HepG2 (cell line): ENCODE measurements around the gene RAMP1. TPM values are rescaled to one million over a fixed set of nuclear protein-coding genes. Genes with fewer than 3 reads are reported as not detected.

ENCODE experiments used
- ATAC-seq: fragments of 200-7000 bp; cut with Tn5 transposase; 3 replicates; pipeline ENCODE4 v1.9.1; 2020; ENCODE audit warnings: mild to moderate bottlenecking, moderate library complexity
- BruUV-seq: library from RNA; stranded (reverse); fragments of 400-500 nt; replicated peaks from 2 replicates; lab custom pipeline; 2021; lab: Mats Ljungman, UMichigan
- CTCF ChIA-PET: fragments of 300-600 bp; formaldehyde crosslinking; extraction: SDS; loops from one replicate; lab custom pipeline; 2021; ENCODE audit warnings: low total read pairs, inconsistent platforms, low intra/inter-chr PET ratio; lab: Yijun Ruan, JAX
- POLR2A ChIA-PET: fragments of 350-600 bp; sonication (Branson Sonifier 250); formaldehyde crosslinking; loops from one replicate; lab custom pipeline; 2020; ENCODE audit warnings: antibody characterized with exemption, inconsistent platforms; lab: Yijun Ruan, JAX
- DNase-seq: peaks from one replicate; pipeline ENCODE4 v3.0.0-alpha.2; 2015; ENCODE audit warnings: low spot score
- FAIRE-seq: peaks from 3 replicates; lab custom pipeline; 2011; peaks lifted over from hg19 to GRCh38; lab: Jason Lieb, UNC
- H2AFZ ChIP-seq: one replicate; pipeline ENCODE4 v1.6.1; 2011; ENCODE audit warnings: low read length, inconsistent platforms
- H3K27ac ChIP-seq: fragments of 300-600 bp; 3 replicates; pipeline ENCODE4 v1.8.0; 2011; ENCODE audit warnings: mixed run types, mild to moderate bottlenecking, mixed read lengths, low read length, inconsistent platforms; ENCODE audit not compliant: insufficient read depth; ENCODE audit errors: extremely low read length
- H3K27me3 ChIP-seq, 2 experiments: fragments of 200-600 bp in 1 of 2; 2 replicates in 1 of 2; 3 replicates in 1 of 2; pipeline versions ENCODE4 v1.6.0 to v1.8.0; 2011; ENCODE audit warnings: low read length in 2 of 2, mild to moderate bottlenecking in 2 of 2, moderate library complexity in 2 of 2, inconsistent platforms in 1 of 2; ENCODE audit not compliant: insufficient read depth in 2 of 2, control insufficient read depth in 1 of 2
- H3K36me3 ChIP-seq, 2 experiments: fragments of 200-600 bp in 1 of 2; replicated peaks in 1 of 2; 2 replicates in 1 of 2; 3 replicates in 1 of 2; pipeline versions ENCODE4 v1.5.1 to v1.8.0; 2011; ENCODE audit warnings: low read length in 2 of 2, inconsistent platforms in 1 of 2; ENCODE audit not compliant: insufficient read depth in 2 of 2, control insufficient read depth in 1 of 2
- H3K4me1 ChIP-seq: 2 replicates; pipeline ENCODE4 v1.5.1; 2012; ENCODE audit warnings: low read length, inconsistent platforms; ENCODE audit not compliant: insufficient read depth
- H3K4me2 ChIP-seq: 2 replicates; pipeline ENCODE4 v1.6.0; 2011; ENCODE audit warnings: low read depth, low read length, inconsistent platforms
- H3K4me3 ChIP-seq, 3 experiments: fragments of 200-600 bp in 1 of 3; sonication (generic), shearing (Covaris generic) in 1 of 3; replicated peaks in 1 of 3; 2 replicates each; pipeline ENCODE4 v1.5.1; 2011 to 2016; ENCODE audit warnings: low read length in 3 of 3, inconsistent platforms in 2 of 3, low read depth in 2 of 3, mild to moderate bottlenecking in 2 of 3, control low read depth in 1 of 3, mixed read lengths in 1 of 3; ENCODE audit not compliant: insufficient read depth in 1 of 3
- H3K79me2 ChIP-seq: one replicate; pipeline ENCODE4 v1.6.1; 2011; ENCODE audit warnings: low read length, inconsistent platforms; ENCODE audit not compliant: insufficient read depth
- H3K9ac ChIP-seq: 2 replicates; pipeline ENCODE4 v1.6.0; 2011; ENCODE audit warnings: mild to moderate bottlenecking, low read depth, low read length, inconsistent platforms; ENCODE audit not compliant: insufficient read depth
- H3K9me3 ChIP-seq: 2 replicates; pipeline ENCODE4 v1.5.1; 2012; ENCODE audit warnings: mild to moderate bottlenecking, low read length
- H4K20me1 ChIP-seq: 2 replicates; pipeline ENCODE4 v1.6.0; 2011; ENCODE audit warnings: inconsistent platforms, mild to moderate bottlenecking, low read length, moderate library complexity; ENCODE audit not compliant: insufficient read depth
- KDM1A ChIP-seq: IDR thresholded peaks from 2 replicates; pipeline ENCODE4 v1.6.1; 2016; ENCODE audit warnings: missing compliant biosample characterization
- NR2F1 ChIP-seq, 2 experiments: fragments of 450-650 bp in 1 of 2; formaldehyde crosslinking in 1 of 2; IDR thresholded peaks; 2 replicates each; pipeline versions ENCODE4 v1.5.0 to v1.6.1; 2016 to 2020; ENCODE audit warnings: mild to moderate bottlenecking in 1 of 2, missing compliant biosample characterization in 1 of 2, missing genetic modification reagents in 1 of 2, moderate library complexity in 1 of 2
- PPARG ChIP-seq: conservative IDR thresholded peaks from 2 replicates; pipeline ENCODE4 v1.6.1; 2016; ENCODE audit warnings: missing biosample characterization, missing genetic modification reagents
- TAF15 ChIP-seq: fragments of 200-400 bp; formaldehyde crosslinking; IDR thresholded peaks from one replicate; pipeline ENCODE4 v1.6.1; 2018; ENCODE audit warnings: mild to moderate bottlenecking, low read depth, low read length; ENCODE audit not compliant: poor library complexity, severe bottlenecking
- U2AF2 ChIP-seq: fragments of 200-400 bp; formaldehyde crosslinking; IDR thresholded peaks from 2 replicates; pipeline ENCODE4 v1.6.1; 2017; ENCODE audit warnings: low read depth, mild to moderate bottlenecking, low read length
- ZNF549 ChIP-seq: sonication (generic); formaldehyde crosslinking; IDR thresholded peaks from 2 replicates; pipeline ENCODE4 v1.5.0; 2020; ENCODE audit warnings: missing genetic modification reagents
- ZNF644 ChIP-seq: IDR thresholded peaks from 2 replicates; pipeline ENCODE4 v1.6.1; 2016; ENCODE audit warnings: low read depth
- ZNF740 ChIP-seq: sonication (generic); formaldehyde crosslinking; IDR thresholded peaks from 2 replicates; pipeline ENCODE4 v1.4.0; 2020; ENCODE audit warnings: missing genetic modification reagents
- ZNF776 ChIP-seq: sonication (generic); formaldehyde crosslinking; IDR thresholded peaks from 2 replicates; pipeline ENCODE4 v1.4.0; 2020; ENCODE audit warnings: mild to moderate bottlenecking, missing genetic modification reagents
- ZSCAN25 ChIP-seq: sonication (generic); formaldehyde crosslinking; IDR thresholded peaks from 2 replicates; pipeline ENCODE4 v1.8.0; 2022; ENCODE audit warnings: mild to moderate bottlenecking, missing genetic modification reagents
- WGBS: methylation state at CpG from one replicate; pipeline ENCODE4 v1.1.6; 2017; ENCODE audit warnings: low lambda C conversion rate; 5-methylcytosine and 5-hydroxymethylcytosine counted together
- in situ Hi-C: cut with HindIII; loops from 2 replicates; pipeline ENCODE4 v1.10.0; 2017; ENCODE audit warnings: low pct_unique_long_range_greater_than_20kb; ENCODE audit not compliant: extremely low pct_ligation_motif_present
- intact Hi-C: fragments of 100-400 bp; cut with micrococcal nuclease; formaldehyde crosslinking; loops from one replicate; pipeline ENCODE4 v1.10.0; 2022; ENCODE audit not compliant: unreplicated experiment
- polyA plus RNA-seq, 8 experiments: library from polyadenylated mRNA; depleted of rRNA in 3 of 8; stranded (reverse) in 7 of 8; unstranded in 1 of 8; fragments of >200 nt; fragmentation: Illumina TruSeq in 4 of 8; extraction: Trizol in 4 of 8; gene quantifications; 2 replicates each; pipeline versions ENCODE4 v1.2.1 to v1.2.3, GENCODE V29; 2011 to 2016; ENCODE audit warnings: low read depth in 4 of 8, missing spikeins in 1 of 8, mixed read lengths in 1 of 8; ENCODE audit not compliant: insufficient read depth in 1 of 8
- total RNA-seq, 5 experiments: library from RNA; depleted of rRNA; stranded (reverse); fragments of >200 nt; fragmentation: Illumina TruSeq; extraction: Trizol; gene quantifications; 2 replicates each; pipeline ENCODE4 v1.2.3, GENCODE V29; 2016; ENCODE audit warnings: low read depth in 1 of 5
- TF ChIP-seq, protein P1 (sequence below): IDR thresholded peaks from 2 replicates; pipeline ENCODE4 v1.6.1; 2016; ENCODE audit warnings: missing compliant biosample characterization, missing genetic modification reagents, borderline replicate concordance
- TF ChIP-seq, protein P2 (sequence below): sonication (generic); formaldehyde crosslinking; IDR thresholded peaks from 2 replicates; pipeline ENCODE4 v1.8.0; 2022; ENCODE audit warnings: missing genetic modification reagents, low read depth, mild to moderate bottlenecking, borderline replicate concordance
- TF ChIP-seq, protein P3 (sequence below): sonication (generic); formaldehyde crosslinking; IDR thresholded peaks from 2 replicates; pipeline ENCODE4 v1.5.0; 2020; ENCODE audit warnings: mild to moderate bottlenecking, missing genetic modification reagents, borderline replicate concordance
- TF ChIP-seq, protein P4 (sequence below): sonication (generic); formaldehyde crosslinking; IDR thresholded peaks from 2 replicates; pipeline ENCODE4 v1.5.0; 2020; ENCODE audit warnings: missing genetic modification reagents

The RAMP1 gene
- total and polyA plus RNA-seq, 2 of the 13 experiments (the other 11 are each of a cell fraction or from before 2014, with no cell fraction given): 0.29 to 0.61 TPM

DNA sequence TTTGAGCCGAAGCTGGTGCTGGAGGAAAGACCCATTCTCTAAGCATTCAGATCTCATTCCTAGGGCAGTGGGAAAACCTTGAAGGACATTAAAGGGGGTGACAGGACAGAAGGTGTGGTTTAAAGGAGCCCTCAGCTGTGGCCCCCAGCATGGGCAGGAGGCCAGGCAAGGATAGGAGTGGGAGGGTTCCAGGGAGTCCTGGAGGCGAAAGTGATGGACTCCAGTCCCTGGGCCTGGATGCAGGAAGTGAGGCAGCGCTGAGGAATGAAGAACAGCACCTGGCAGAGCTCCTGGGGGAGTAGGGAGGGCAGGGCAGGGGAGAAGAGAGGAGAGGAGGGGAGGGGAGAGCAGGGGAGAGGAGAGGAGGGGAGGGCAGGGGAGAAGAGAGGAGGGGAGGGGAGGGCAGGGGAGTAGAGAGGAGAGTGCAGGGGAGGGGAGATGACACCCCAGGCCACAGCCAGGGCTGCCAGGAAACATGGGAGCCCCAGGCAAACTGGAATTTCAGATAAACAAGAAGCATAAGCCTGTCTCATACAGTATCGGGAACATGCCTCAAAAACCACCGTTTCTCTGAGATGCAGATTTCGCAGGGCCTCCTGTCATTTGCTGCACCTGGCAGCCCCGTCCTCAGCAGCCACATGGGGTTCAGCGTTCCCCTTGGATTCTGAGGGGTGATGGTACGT, 5.7 kb downstream of the RAMP1 start (continued):
- TF ChIP-seq PPARG (CRISPR knock-in tag) (no peak), ZSCAN25 (CRISPR knock-in tag) (peak; percentile 30; the same call in 1 of the 2 replicates)
- TF ChIP-seq, protein P1, sequence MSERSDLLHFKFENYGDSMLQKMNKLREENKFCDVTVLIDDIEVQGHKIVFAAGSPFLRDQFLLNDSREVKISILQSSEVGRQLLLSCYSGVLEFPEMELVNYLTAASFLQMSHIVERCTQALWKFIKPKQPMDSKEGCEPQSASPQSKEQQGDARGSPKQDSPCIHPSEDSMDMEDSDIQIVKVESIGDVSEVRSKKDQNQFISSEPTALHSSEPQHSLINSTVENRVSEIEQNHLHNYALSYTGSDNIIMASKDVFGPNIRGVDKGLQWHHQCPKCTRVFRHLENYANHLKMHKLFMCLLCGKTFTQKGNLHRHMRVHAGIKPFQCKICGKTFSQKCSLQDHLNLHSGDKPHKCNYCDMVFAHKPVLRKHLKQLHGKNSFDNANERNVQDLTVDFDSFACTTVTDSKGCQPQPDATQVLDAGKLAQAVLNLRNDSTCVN: no peak

DNA sequence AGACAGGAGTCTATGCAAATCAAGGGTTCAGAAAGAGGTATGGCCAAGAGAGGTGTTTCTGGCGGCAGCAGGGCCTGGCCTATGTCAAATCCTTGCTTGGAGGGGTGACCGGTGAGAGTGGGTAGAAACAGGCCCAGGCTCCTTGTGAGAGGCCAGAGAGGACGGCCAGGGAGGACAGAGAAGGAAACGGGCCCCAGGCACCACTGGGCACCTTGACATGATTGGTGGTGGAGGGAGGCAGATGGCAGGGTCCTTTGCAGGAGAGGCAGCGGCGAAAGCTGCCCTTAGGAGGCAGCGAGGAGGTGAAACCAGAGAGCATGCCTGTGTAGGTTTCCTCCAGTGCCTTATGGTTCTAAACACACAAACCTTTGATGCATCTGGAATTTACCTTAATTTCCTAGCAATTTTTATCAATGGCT, 6.2 kb downstream of the RAMP1 start:
- BruUV-seq: no TSS peak
- 59% methylated on average over 7 of the region's 7 CpGs for WGBS
- no peaks in the 10 kb centered on the region for H3K36me3 ChIP-seq
- in situ Hi-C loops: no loop called here
- no peak for FAIRE-seq
- CTCF ChIA-PET: no interaction called here
- H4K20me1 ChIP-seq: no peaks in the 10 kb centered on the region
- H3K27me3 ChIP-seq: peaks cover 10 to 82% of the 10 kb centered on the region in 2 experiments; a peak in 4 of 5 replicates
- intact Hi-C loops: no loop called here
- peaks cover 31% of the 10 kb centered on the region for H3K4me1 ChIP-seq
- no peak overlapping the region for H3K4me3 ChIP-seq
- no peak overlapping the region for H3K4me2 ChIP-seq
- no peak overlapping the region for H3K9ac ChIP-seq
- DNase-seq: no peak
- no peak overlapping the region for H2AFZ ChIP-seq
- no peak overlapping the region for H3K27ac ChIP-seq
- H3K79me2 ChIP-seq: no peaks in the 10 kb centered on the region
- no peak for TF ChIP-seq U2AF2
- TF ChIP-seq ZNF644 (CRISPR knock-in tag): no peak
- TF ChIP-seq KDM1A (CRISPR knock-in tag): no peak
- TF ChIP-seq, protein P2, sequence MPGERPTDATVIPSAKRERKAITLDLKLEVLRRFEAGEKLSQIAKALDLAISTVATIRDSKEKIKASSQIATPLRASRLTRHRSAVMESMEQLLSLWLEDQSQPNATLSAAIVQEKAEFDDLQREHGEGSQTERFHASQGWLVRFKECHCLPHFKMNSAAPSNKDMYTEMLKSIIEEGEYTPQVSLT (CRISPR knock-in tag): no peak
- TF ChIP-seq ZNF549: no peak
- TF ChIP-seq TAF15: no peak
- TF ChIP-seq ZNF740: no peak
- TF ChIP-seq, protein P3, sequence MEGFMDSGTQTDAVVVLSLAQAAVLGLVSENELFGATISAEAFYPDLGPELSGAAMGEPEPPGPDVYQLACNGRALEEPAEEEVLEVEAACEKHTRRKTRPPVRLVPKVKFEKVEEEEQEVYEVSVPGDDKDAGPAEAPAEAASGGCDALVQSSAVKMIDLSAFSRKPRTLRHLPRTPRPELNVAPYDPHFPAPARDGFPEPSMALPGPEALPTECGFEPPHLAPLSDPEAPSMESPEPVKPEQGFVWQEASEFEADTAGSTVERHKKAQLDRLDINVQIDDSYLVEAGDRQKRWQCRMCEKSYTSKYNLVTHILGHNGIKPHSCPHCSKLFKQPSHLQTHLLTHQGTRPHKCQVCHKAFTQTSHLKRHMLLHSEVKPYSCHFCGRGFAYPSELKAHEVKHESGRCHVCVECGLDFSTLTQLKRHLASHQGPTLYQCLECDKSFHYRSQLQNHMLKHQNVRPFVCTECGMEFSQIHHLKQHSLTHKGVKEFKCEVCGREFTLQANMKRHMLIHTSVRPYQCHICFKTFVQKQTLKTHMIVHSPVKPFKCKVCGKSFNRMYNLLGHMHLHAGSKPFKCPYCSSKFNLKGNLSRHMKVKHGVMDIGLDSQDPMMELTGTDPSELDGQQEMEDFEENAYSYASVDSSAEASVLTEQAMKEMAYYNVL: no peak
- no peak for TF ChIP-seq ZNF776 (CRISPR knock-in tag)
- TF ChIP-seq, protein P4, sequence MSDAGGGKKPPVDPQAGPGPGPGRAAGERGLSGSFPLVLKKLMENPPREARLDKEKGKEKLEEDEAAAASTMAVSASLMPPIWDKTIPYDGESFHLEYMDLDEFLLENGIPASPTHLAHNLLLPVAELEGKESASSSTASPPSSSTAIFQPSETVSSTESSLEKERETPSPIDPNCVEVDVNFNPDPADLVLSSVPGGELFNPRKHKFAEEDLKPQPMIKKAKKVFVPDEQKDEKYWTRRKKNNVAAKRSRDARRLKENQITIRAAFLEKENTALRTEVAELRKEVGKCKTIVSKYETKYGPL (CRISPR knock-in tag): no peak
- no peak for TF ChIP-seq NR2F1 (CRISPR knock-in tag; IDR thresholded peaks at IDR 0.05)
- no peak for ATAC-seq
- no peaks in the 10 kb centered on the region for H3K9me3 ChIP-seq
- POLR2A ChIA-PET: no interaction called here
